Measurements from ENCODE around the gene ELMO3. TPM values are rescaled to one million over a fixed set of nuclear protein-coding genes. Genes with fewer than 3 reads are reported as not detected.

ELMO3 gene
- total and polyA plus RNA-seq, 2 of the 13 experiments (the other 11 are each of a cell fraction or from before 2014, with no cell fraction given): 2.6 to 4.0 TPM

- TF ChIP-seq, protein P1, sequence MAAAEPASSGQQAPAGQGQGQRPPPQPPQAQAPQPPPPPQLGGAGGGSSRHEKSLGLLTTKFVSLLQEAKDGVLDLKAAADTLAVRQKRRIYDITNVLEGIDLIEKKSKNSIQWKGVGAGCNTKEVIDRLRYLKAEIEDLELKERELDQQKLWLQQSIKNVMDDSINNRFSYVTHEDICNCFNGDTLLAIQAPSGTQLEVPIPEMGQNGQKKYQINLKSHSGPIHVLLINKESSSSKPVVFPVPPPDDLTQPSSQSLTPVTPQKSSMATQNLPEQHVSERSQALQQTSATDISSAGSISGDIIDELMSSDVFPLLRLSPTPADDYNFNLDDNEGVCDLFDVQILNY (CRISPR knock-in tag; conservative IDR thresholded peaks at IDR 0.05): no peak
- TF ChIP-seq SNAI1 (CRISPR knock-in tag; IDR thresholded peaks at IDR 0.05; ENCODE audit: borderline replicate concordance) (no peak), SAFB2 (CRISPR knock-in tag; IDR thresholded peaks at IDR 0.05; ENCODE audit: borderline replicate concordance, low read depth) (no peak; the same call in none of the 2 replicates), ZNF253 (CRISPR knock-in tag; IDR thresholded peaks at IDR 0.05; ENCODE audit: borderline replicate concordance) (0 out of 2 replicates have a peak, but pooled peaks have one; percentile 68), RNF2 (conservative IDR thresholded peaks at IDR 0.05; ENCODE audit: low read depth) (no peak), TEAD2 (CRISPR knock-in tag; IDR thresholded peaks at IDR 0.05) (no peak), YEATS4 (CRISPR knock-in tag; IDR thresholded peaks at IDR 0.05; ENCODE audit: borderline replicate concordance) (no peak), HMGA1 (CRISPR knock-in tag; conservative IDR thresholded peaks at IDR 0.05) (no peak), DR1 (CRISPR knock-in tag; IDR thresholded peaks at IDR 0.05) (no peak), ZNF432 (CRISPR knock-in tag; IDR thresholded peaks at IDR 0.05; ENCODE audit: borderline replicate concordance) (no peak), ZNF468 (CRISPR knock-in tag; IDR thresholded peaks at IDR 0.05) (0 out of 2 replicates have a peak, but pooled peaks have one; percentile 30), MZF1 (CRISPR knock-in tag; IDR thresholded peaks at IDR 0.05; ENCODE audit: borderline replicate concordance) (no peak), KAT7 (CRISPR knock-in tag; IDR thresholded peaks at IDR 0.05; ENCODE audit: borderline replicate concordance) (no peak), BRF2 (CRISPR knock-in tag; IDR thresholded peaks at IDR 0.05) (no peak), MLLT10 (CRISPR knock-in tag; IDR thresholded peaks at IDR 0.05) (no peak), ZFP36L2 (CRISPR knock-in tag; IDR thresholded peaks at IDR 0.05) (no peak), E2F2 (CRISPR knock-in tag; IDR thresholded peaks at IDR 0.05; ENCODE audit: borderline replicate concordance) (peak; percentile 45; the same call in 1 of the 2 replicates), THYN1 (CRISPR knock-in tag; IDR thresholded peaks at IDR 0.05; ENCODE audit: borderline replicate concordance, low read depth) (no peak), ISX (CRISPR knock-in tag; conservative IDR thresholded peaks at IDR 0.05) (no peak), SIN3B (IDR thresholded peaks at IDR 0.05; ENCODE audit: low read length) (no peak)
- TF ChIP-seq, protein P2, sequence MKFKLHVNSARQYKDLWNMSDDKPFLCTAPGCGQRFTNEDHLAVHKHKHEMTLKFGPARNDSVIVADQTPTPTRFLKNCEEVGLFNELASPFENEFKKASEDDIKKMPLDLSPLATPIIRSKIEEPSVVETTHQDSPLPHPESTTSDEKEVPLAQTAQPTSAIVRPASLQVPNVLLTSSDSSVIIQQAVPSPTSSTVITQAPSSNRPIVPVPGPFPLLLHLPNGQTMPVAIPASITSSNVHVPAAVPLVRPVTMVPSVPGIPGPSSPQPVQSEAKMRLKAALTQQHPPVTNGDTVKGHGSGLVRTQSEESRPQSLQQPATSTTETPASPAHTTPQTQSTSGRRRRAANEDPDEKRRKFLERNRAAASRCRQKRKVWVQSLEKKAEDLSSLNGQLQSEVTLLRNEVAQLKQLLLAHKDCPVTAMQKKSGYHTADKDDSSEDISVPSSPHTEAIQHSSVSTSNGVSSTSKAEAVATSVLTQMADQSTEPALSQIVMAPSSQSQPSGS (CRISPR knock-in tag; IDR thresholded peaks at IDR 0.05): 0 out of 2 replicates have a peak, but pooled peaks have one; percentile 2
- TF ChIP-seq, protein P3, sequence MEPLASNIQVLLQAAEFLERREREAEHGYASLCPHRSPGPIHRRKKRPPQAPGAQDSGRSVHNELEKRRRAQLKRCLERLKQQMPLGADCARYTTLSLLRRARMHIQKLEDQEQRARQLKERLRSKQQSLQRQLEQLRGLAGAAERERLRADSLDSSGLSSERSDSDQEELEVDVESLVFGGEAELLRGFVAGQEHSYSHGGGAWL (CRISPR knock-in tag; IDR thresholded peaks at IDR 0.05): peak; percentile 35
- TF ChIP-seq, protein P4, sequence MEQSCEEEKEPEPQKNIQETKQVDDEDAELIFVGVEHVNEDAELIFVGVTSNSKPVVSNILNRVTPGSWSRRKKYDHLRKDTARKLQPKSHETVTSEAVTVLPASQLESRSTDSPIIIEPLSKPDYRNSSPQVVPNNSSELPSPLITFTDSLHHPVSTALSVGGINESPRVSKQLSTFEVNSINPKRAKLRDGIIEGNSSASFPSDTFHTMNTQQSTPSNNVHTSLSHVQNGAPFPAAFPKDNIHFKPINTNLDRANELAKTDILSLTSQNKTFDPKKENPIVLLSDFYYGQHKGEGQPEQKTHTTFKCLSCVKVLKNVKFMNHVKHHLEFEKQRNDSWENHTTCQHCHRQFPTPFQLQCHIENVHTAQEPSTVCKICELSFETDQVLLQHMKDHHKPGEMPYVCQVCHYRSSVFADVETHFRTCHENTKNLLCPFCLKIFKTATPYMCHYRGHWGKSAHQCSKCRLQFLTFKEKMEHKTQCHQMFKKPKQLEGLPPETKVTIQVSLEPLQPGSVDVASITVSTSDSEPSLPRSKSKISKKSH (CRISPR knock-in tag; IDR thresholded peaks at IDR 0.05; ENCODE audit: borderline replicate concordance): no peak
Observed at GRCh38 chr16:67170168-67170948, 28.6 kb upstream of the ELMO3 start, which contains the start of gene NOL3 (continued).

Data from HepG2 (cell line).